Tibial nerve (tissue), 4 donors: ENCODE measurements around the gene FAM161B. TPM values are rescaled to one million over a fixed set of nuclear protein-coding genes. Genes with fewer than 3 reads are reported as not detected.
"Not testable (repeated sequence)": the region's sequence is repeated elsewhere in the genome, so short reads cannot be mapped to it uniquely, and the experiment has no call there.

Experiments
- DNase-seq, 2 donors: peaks; one replicate each; pipeline ENCODE4 v3.0.0-alpha.2; 2019; ENCODE audit warnings: low spot score in 2 of 2
- H3K27ac ChIP-seq, 4 donors: fragments of 200-600 bp; sonication (generic) in 3 of 4; one replicate each; pipeline ENCODE4 v1.5.1; 2017 to 2019; ENCODE audit warnings: mild to moderate bottlenecking in 1 of 4
- H3K27me3 ChIP-seq, 2 donors: fragments of 200-600 bp; sonication (generic) in 1 of 2; one replicate each; pipeline versions ENCODE4 v1.5.1 to v1.6.0; 2017 to 2019
- H3K36me3 ChIP-seq, 3 donors: fragments of 200-600 bp; sonication (generic); one replicate each; pipeline ENCODE4 v1.5.1; 2018 to 2019
- H3K4me1 ChIP-seq, 4 donors: fragments of 200-600 bp; sonication (generic) in 3 of 4; one replicate each; pipeline ENCODE4 v1.5.1; 2017 to 2019
- H3K4me3 ChIP-seq, 4 donors: fragments of 200-600 bp; sonication (generic) in 3 of 4; one replicate each; pipeline ENCODE4 v1.5.1; 2017 to 2019; ENCODE audit warnings: mild to moderate bottlenecking in 1 of 4, moderate library complexity in 1 of 4
- H3K9me3 ChIP-seq, 4 donors: fragments of 200-600 bp; sonication (generic) in 3 of 4; one replicate each; pipeline ENCODE4 v1.5.1; 2017 to 2019
- EP300 ChIP-seq, 2 donors: sonication (generic); formaldehyde crosslinking; IDR thresholded peaks; one replicate each; pipeline ENCODE4 v1.6.1; 2017; ENCODE audit warnings: antibody characterized with exemption in 2 of 2, mild to moderate bottlenecking in 1 of 2
- POLR2A ChIP-seq, 2 donors: fragments of 450-650 bp; IDR thresholded peaks; one replicate each; pipeline ENCODE4 v1.6.1; 2017; ENCODE audit warnings: antibody characterized with exemption in 2 of 2, mild to moderate bottlenecking in 2 of 2, moderate library complexity in 2 of 2
- WGBS, 2 donors: methylation state at CpG; one replicate each; pipeline ENCODE4 v1.1.5; 2018; 5-methylcytosine and 5-hydroxymethylcytosine counted together
- total RNA-seq, 4 donors: library from RNA; depleted of rRNA; stranded (reverse); fragments of >200 nt; gene quantifications; one replicate each; pipeline ENCODE4 v1.1.0, GENCODE V29; 2016
- TF ChIP-seq, protein P1 (sequence below), 5 experiments: fragments of 200-600 bp in 3 of 5; fragments of 450-650 bp in 2 of 5; sonication (generic) in 3 of 5; IDR thresholded peaks; one replicate each; pipeline ENCODE4 v1.5.1; 2016 to 2019; ENCODE audit warnings: antibody characterized with exemption in 5 of 5, mild to moderate bottlenecking in 3 of 5, moderate library complexity in 2 of 5

FAM161B gene
- total RNA-seq, 4 donors from 2014 or later: 6.9 to 10.7 (median 9.3) TPM

DNA sequence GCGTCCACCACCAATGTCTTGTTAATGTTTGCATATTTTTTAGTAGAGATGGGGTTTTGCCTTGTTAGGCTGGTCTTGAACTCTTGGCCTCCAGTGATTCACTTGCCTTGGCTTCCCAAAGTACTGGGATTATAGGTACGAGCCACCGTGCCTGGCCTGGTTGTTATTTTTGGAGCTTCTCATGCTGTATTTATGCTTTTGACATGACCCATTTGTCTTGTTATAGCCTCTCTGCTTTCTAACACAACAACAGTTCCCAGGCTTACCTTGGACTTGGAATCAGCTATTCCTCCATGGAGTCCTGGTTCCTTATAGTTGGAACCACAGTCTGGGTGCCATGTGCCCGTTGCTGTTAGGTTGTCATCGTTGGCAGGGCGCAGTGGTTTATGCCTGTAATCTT is 33.6 kb downstream of the FAM161B start:
- no peak for DNase-seq
- no peak overlapping the region for H3K27ac ChIP-seq
- TF ChIP-seq EP300 (IDR thresholded peaks at IDR 0.05) (no peak), POLR2A (IDR thresholded peaks at IDR 0.05) (no peak)
- TF ChIP-seq, protein P1, sequence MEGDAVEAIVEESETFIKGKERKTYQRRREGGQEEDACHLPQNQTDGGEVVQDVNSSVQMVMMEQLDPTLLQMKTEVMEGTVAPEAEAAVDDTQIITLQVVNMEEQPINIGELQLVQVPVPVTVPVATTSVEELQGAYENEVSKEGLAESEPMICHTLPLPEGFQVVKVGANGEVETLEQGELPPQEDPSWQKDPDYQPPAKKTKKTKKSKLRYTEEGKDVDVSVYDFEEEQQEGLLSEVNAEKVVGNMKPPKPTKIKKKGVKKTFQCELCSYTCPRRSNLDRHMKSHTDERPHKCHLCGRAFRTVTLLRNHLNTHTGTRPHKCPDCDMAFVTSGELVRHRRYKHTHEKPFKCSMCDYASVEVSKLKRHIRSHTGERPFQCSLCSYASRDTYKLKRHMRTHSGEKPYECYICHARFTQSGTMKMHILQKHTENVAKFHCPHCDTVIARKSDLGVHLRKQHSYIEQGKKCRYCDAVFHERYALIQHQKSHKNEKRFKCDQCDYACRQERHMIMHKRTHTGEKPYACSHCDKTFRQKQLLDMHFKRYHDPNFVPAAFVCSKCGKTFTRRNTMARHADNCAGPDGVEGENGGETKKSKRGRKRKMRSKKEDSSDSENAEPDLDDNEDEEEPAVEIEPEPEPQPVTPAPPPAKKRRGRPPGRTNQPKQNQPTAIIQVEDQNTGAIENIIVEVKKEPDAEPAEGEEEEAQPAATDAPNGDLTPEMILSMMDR (IDR thresholded peaks at IDR 0.05): no peak
- 84 to 88% methylated on average over 6 of the region's 6 CpGs for WGBS, 2 donors
- peaks cover 0 to 10% (median 0%) of the 10 kb centered on the region in 4 donors for H3K9me3 ChIP-seq
- H3K27me3 ChIP-seq: no peaks in the 10 kb centered on the region
- H3K4me3 ChIP-seq: no peak overlapping the region
- H3K4me1 ChIP-seq: no peaks in the 10 kb centered on the region
- peaks cover 0 to 88% (median 7%) of the 10 kb centered on the region in 3 donors for H3K36me3 ChIP-seq

DNA sequence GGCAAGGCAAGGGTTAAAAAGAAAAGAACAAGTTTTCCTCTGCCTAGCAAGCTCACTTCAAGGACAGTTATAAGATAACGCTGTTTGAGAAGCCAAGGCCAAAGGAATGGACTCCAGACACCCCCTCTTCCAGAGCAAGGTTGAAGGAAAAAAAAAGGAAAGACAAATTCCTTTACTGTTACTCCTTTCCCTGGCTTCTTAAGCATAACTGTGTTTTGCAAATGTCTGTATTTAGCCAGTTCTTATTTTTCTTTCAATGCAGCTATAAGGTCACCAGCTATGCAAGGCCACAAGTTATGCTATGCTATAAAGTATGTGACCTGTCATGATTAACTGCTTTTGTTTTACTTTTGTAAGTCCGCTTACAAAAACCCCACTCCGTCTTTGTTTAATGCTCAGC is 36.6 kb downstream of the FAM161B start:
- no peaks in the 10 kb centered on the region for H3K27me3 ChIP-seq
- no peak overlapping the region for H3K4me3 ChIP-seq
- TF ChIP-seq POLR2A (IDR thresholded peaks at IDR 0.05): no peak
- TF ChIP-seq EP300 (IDR thresholded peaks at IDR 0.05): no peak
- TF ChIP-seq, protein P1 (IDR thresholded peaks at IDR 0.05): no peak
- H3K36me3 ChIP-seq: peaks cover 0 to 88% (median 23%) of the 10 kb centered on the region in 3 donors
- no peaks in the 10 kb centered on the region for H3K4me1 ChIP-seq
- 75 to 76% methylated on average over 3 of the region's 3 CpGs for WGBS, 2 donors
- H3K9me3 ChIP-seq: peaks cover 0 to 10% (median 0%) of the 10 kb centered on the region in 4 donors
- no peak for DNase-seq
- no peak overlapping the region for H3K27ac ChIP-seq

DNA sequence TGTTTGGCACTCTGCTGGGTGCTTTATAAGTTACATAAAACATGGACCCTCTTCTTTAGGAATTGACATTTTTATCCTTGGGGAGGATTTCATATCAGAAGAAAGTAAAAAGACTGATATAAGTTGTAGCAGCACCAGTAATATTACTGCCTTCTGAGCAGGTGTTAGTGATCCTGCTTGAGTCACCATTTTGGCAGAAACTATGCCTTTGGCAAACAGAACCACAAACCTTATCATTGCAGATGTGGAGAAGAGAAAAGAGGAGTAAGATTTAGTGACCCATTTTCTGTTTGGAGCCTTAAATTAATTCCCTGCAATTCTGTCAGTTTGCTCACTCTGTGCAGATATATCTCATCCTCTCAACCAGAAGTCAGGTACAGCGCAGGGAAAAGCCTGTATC is 40.2 kb downstream of the FAM161B start:
- Histone ChIP-seq H3K9me3 (peaks cover 0 to 10% (median 0%) of the 10 kb centered on the region in 4 donors), H3K36me3 (peaks cover 0 to 98% (median 20%) of the 10 kb centered on the region in 3 donors), H3K4me1 (no peaks in the 10 kb centered on the region), H3K27me3 (no peaks in the 10 kb centered on the region), H3K27ac (no peak overlapping the region), H3K4me3 (no peak overlapping the region)
- 94 to 97% methylated on average over 1 of the region's 1 CpG for WGBS, 2 donors
- no peak for TF ChIP-seq POLR2A (IDR thresholded peaks at IDR 0.05)
- TF ChIP-seq, protein P1 (IDR thresholded peaks at IDR 0.05): no peak
- no peak for TF ChIP-seq EP300 (IDR thresholded peaks at IDR 0.05)
- no peak for DNase-seq

DNA sequence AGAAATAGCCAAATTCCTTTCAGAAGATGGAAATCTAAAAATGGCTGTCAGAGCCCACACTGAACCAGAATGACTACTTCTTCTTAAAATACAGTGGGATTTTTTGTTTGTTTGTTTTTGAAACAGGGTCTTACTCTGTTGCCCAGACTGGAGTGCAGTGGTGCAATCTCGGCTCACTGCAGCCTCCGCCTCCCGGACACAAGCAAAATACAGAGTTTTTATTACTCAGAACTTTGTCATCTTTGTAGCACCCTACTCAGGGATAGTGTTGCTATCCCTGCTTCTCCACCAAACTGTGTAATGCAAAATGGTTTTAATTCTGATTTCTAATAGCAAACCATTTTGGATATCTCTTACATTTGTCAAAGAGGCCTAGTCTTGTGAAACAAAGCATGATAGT is 46.9 kb downstream of the FAM161B start:
- TF ChIP-seq EP300 (IDR thresholded peaks at IDR 0.05): no peak
- no peaks in the 10 kb centered on the region for H3K27me3 ChIP-seq
- no peak for DNase-seq
- H3K36me3 ChIP-seq: peaks cover 0 to 97% (median 6%) of the 10 kb centered on the region in 3 donors
- no peaks in the 10 kb centered on the region for H3K4me1 ChIP-seq
- no peak overlapping the region for H3K27ac ChIP-seq
- 64 to 71% methylated on average over 3 of the region's 3 CpGs for WGBS, 2 donors
- H3K4me3 ChIP-seq: no peak overlapping the region
- H3K9me3 ChIP-seq: no peaks in the 10 kb centered on the region

DNA sequence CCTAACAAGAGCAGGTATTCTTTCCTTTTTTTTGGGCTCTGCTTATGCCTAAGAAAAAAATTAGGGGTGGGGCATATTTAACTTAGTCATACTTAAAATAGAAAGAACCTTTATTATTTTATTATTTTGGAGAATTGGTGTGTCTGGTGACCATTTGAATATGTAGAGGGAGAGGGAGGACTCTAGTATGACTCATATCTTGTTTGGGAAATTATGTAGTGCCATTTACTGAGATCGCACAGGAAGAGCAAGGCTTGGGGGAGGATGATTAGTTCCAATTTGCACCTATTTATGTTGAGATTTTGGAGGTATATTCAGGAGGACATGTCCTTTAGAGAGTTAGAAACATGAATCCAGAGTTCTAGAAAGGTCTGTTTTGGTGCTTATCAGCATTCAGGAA is 53.4 kb downstream of the FAM161B start:
- no peak for TF ChIP-seq POLR2A (IDR thresholded peaks at IDR 0.05)
- TF ChIP-seq, protein P1 (IDR thresholded peaks at IDR 0.05): no peak
- TF ChIP-seq EP300 (IDR thresholded peaks at IDR 0.05): no peak
- H3K36me3 ChIP-seq: peaks cover 0 to 91% (median 0%) of the 10 kb centered on the region in 3 donors
- 85 to 92% methylated on average over 1 of the region's 1 CpG for WGBS, 2 donors

GRCh38 chr14:73895939-73896338 is 54.0 kb downstream of the FAM161B start:
- Histone ChIP-seq H3K4me3 (no peak overlapping the region), H3K4me1 (no peaks in the 10 kb centered on the region), H3K27ac (no peak overlapping the region), H3K9me3 (no peaks in the 10 kb centered on the region), H3K36me3 (peaks cover 0 to 85% (median 0%) of the 10 kb centered on the region in 3 donors), H3K27me3 (no peaks in the 10 kb centered on the region)
- TF ChIP-seq EP300 (IDR thresholded peaks at IDR 0.05) (no peak), POLR2A (IDR thresholded peaks at IDR 0.05) (no peak)
- TF ChIP-seq, protein P1 (IDR thresholded peaks at IDR 0.05): no peak
- 24 to 44% methylated on average over 1 of the region's 1 CpG for WGBS, 2 donors
- no peak for DNase-seq

More for the DNA sequence above, 53.4 kb downstream of the FAM161B start:
- Histone ChIP-seq H3K4me3 (no peak overlapping the region), H3K9me3 (no peaks in the 10 kb centered on the region), H3K4me1 (no peaks in the 10 kb centered on the region), H3K27me3 (no peaks in the 10 kb centered on the region), H3K27ac (no peak overlapping the region)
- DNase-seq: no peak

- WGBS, 2 donors: 85 to 95% methylated on average over 6 of the region's 6 CpGs
- H3K4me1 ChIP-seq, H3K27ac ChIP-seq, H3K27me3 ChIP-seq, H3K4me3 ChIP-seq, DNase-seq, H3K9me3 ChIP-seq: not testable (repeated sequence)
- peaks cover 0 to 68% (median 0%) of the 10 kb centered on the region in 3 donors for H3K36me3 ChIP-seq
Observed at GRCh38 chr14:73894180-73894687, 55.7 kb downstream of the FAM161B start.
